ENCODE results near the gene HCN2. TPM values are rescaled to one million over a fixed set of nuclear protein-coding genes. Genes with fewer than 3 reads are reported as not detected.
A peak's percentile ranks its signal among the peaks of the same experiment; 100 is the strongest.

Gene HCN2
- polyA plus RNA-seq, 1 donor from 2014 or later: 4.7 TPM

DNA sequence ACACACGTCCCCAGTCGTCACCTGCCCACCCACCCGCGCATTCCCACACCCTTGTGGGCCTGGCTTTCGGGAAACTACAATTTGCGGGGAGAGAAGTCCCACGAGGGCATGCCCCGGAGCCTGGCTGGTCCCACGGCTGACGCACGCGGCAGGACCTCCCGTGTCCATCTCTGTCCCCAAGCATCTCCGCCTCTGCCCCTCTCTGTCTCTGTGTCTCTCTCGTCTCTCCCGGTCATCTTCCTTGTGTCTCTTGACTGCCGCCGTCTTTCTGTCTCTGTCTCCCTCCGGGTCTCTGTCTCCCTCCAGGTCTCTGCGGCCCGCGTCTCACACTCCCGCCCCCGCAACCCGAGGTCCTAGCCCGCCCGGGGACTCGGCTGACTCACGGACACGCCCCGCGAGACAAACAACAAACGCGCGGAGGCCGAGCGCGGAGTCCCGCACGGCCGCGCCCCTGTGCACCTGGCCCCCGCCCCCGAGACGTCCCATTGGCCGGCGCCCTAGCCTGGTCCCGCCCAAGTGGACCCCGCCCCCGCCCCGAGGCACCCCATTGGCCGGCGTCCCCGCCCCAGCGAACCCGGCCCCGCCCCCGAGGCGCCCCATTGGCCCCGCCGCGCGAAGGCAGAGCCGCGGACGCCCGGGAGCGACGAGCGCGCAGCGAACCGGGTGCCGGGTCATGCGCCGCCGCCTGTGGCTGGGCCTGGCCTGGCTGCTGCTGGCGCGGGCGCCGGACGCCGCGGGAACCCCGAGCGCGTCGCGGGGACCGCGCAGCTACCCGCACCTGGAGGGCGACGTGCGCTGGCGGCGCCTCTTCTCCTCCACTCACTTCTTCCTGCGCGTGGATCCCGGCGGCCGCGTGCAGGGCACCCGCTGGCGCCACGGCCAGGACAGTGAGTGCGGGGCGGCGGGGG is 49.8 kb downstream of the HCN2 start, which contains the start of gene FGF22:
TSS of gene FGF22 (plus strand) at position 627 of the 908 bp plus-strand sequence. CDS start at position 674, 47 bp downstream.
- H3K36me3 ChIP-seq (ENCODE audit: insufficient read depth, low read length): no peaks in the 10 kb centered on the region
- no peak within 1 kb of the TSS for H2AFZ ChIP-seq (ENCODE audit: low read depth, low read length)
- H3F3A ChIP-seq (ENCODE audit: insufficient read depth, low read length, poor library complexity, severe bottlenecking): no peaks in the 10 kb centered on the region
- peak within 1 kb of the TSS; percentile 63 for H3K4me3 ChIP-seq (ENCODE audit: low read length)
- H3K27ac ChIP-seq (ENCODE audit: low read length): no peak within 1 kb of the TSS
- H3K79me2 ChIP-seq (replicated peaks; ENCODE audit: insufficient read depth, low read length): no peaks in the 10 kb centered on the region
- no peaks in the 10 kb centered on the region for H4K20me1 ChIP-seq (ENCODE audit: insufficient read depth)
- H3K9ac ChIP-seq (ENCODE audit: low read length): no peak within 1 kb of the TSS
- no peaks in the 10 kb centered on the region for H3K9me2 ChIP-seq (ENCODE audit: insufficient read depth, low read length)
- H3K9me3 ChIP-seq (ENCODE audit: low read length): no peaks in the 10 kb centered on the region
- H3K4me2 ChIP-seq (ENCODE audit: low read length): no peak within 1 kb of the TSS
- TF ChIP-seq, protein P1, sequence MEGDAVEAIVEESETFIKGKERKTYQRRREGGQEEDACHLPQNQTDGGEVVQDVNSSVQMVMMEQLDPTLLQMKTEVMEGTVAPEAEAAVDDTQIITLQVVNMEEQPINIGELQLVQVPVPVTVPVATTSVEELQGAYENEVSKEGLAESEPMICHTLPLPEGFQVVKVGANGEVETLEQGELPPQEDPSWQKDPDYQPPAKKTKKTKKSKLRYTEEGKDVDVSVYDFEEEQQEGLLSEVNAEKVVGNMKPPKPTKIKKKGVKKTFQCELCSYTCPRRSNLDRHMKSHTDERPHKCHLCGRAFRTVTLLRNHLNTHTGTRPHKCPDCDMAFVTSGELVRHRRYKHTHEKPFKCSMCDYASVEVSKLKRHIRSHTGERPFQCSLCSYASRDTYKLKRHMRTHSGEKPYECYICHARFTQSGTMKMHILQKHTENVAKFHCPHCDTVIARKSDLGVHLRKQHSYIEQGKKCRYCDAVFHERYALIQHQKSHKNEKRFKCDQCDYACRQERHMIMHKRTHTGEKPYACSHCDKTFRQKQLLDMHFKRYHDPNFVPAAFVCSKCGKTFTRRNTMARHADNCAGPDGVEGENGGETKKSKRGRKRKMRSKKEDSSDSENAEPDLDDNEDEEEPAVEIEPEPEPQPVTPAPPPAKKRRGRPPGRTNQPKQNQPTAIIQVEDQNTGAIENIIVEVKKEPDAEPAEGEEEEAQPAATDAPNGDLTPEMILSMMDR (IDR thresholded peaks at IDR 0.05; ENCODE audit: poor library complexity, severe bottlenecking): no peak
- TF ChIP-seq TAF1 (IDR thresholded peaks at IDR 0.05; ENCODE audit: low read depth): no peak
- TF ChIP-seq, protein P2, sequence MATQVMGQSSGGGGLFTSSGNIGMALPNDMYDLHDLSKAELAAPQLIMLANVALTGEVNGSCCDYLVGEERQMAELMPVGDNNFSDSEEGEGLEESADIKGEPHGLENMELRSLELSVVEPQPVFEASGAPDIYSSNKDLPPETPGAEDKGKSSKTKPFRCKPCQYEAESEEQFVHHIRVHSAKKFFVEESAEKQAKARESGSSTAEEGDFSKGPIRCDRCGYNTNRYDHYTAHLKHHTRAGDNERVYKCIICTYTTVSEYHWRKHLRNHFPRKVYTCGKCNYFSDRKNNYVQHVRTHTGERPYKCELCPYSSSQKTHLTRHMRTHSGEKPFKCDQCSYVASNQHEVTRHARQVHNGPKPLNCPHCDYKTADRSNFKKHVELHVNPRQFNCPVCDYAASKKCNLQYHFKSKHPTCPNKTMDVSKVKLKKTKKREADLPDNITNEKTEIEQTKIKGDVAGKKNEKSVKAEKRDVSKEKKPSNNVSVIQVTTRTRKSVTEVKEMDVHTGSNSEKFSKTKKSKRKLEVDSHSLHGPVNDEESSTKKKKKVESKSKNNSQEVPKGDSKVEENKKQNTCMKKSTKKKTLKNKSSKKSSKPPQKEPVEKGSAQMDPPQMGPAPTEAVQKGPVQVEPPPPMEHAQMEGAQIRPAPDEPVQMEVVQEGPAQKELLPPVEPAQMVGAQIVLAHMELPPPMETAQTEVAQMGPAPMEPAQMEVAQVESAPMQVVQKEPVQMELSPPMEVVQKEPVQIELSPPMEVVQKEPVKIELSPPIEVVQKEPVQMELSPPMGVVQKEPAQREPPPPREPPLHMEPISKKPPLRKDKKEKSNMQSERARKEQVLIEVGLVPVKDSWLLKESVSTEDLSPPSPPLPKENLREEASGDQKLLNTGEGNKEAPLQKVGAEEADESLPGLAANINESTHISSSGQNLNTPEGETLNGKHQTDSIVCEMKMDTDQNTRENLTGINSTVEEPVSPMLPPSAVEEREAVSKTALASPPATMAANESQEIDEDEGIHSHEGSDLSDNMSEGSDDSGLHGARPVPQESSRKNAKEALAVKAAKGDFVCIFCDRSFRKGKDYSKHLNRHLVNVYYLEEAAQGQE (IDR thresholded peaks at IDR 0.05; ENCODE audit: borderline replicate concordance): no peak
- TF ChIP-seq EZH2 (IDR thresholded peaks at IDR 0.05; ENCODE audit: borderline replicate concordance, insufficient read depth, low read length, poor library complexity, severe bottlenecking): no peak
- no peak for TF ChIP-seq POLR2AphosphoS5 (IDR thresholded peaks at IDR 0.05)
- TF ChIP-seq SMC3 (conservative IDR thresholded peaks at IDR 0.05; ENCODE audit: poor library complexity): no peak
- TF ChIP-seq MXI1 (conservative IDR thresholded peaks at IDR 0.05; ENCODE audit: poor library complexity, severe bottlenecking): peak; percentile 49
- peak; percentile 21 for TF ChIP-seq EP300 (conservative IDR thresholded peaks at IDR 0.05; ENCODE audit: poor library complexity, severe bottlenecking)
- TF ChIP-seq RAD21 (conservative IDR thresholded peaks at IDR 0.05): no peak
- H3K27me3 ChIP-seq (ENCODE audit: insufficient read depth, low read depth, low read length): no peaks in the 10 kb centered on the region

DNA sequence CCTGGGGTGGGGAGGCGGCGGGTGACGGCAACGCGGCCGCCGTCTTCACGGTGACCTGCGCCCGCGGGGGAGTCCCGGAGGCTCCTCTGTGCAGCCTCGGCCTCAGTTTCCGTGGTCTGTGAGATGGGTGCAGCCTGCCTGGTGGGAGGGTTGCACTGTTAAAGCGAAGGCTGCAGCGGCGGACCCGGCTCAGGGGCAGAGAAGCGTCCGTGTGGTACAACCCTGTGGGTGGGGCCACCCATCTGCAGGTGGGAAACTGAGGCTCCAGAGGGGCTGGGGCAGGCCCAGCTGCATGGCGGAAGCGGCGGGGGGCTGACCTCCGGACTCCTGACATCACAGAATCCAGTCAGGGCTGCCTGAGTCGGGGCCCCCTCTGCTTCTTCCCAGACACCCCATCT is 50.5 kb downstream of the HCN2 start:
- Histone ChIP-seq H3K9me3 (ENCODE audit: low read length) (no peaks in the 10 kb centered on the region), H4K20me1 (ENCODE audit: insufficient read depth) (no peaks in the 10 kb centered on the region), H3K9me2 (ENCODE audit: insufficient read depth, low read length) (no peaks in the 10 kb centered on the region), H3F3A (ENCODE audit: insufficient read depth, low read length, poor library complexity, severe bottlenecking) (no peaks in the 10 kb centered on the region), H3K4me3 (ENCODE audit: low read length) (peak overlapping the region; percentile 39), H3K9ac (ENCODE audit: low read length) (no peak overlapping the region), H3K4me2 (ENCODE audit: low read length) (no peak overlapping the region), H2AFZ (ENCODE audit: low read depth, low read length) (no peak overlapping the region), H3K79me2 (replicated peaks; ENCODE audit: insufficient read depth, low read length) (no peaks in the 10 kb centered on the region), H3K27ac (ENCODE audit: low read length) (no peak overlapping the region), H3K36me3 (ENCODE audit: insufficient read depth, low read length) (no peaks in the 10 kb centered on the region), H3K27me3 (ENCODE audit: insufficient read depth, low read depth, low read length) (no peaks in the 10 kb centered on the region)
- TF ChIP-seq MXI1 (conservative IDR thresholded peaks at IDR 0.05; ENCODE audit: poor library complexity, severe bottlenecking): no peak
- TF ChIP-seq SMC3 (conservative IDR thresholded peaks at IDR 0.05; ENCODE audit: poor library complexity): no peak
- TF ChIP-seq EZH2 (IDR thresholded peaks at IDR 0.05; ENCODE audit: borderline replicate concordance, insufficient read depth, low read length, poor library complexity, severe bottlenecking): no peak
- TF ChIP-seq POLR2AphosphoS5 (IDR thresholded peaks at IDR 0.05): no peak
- no peak for TF ChIP-seq TAF1 (IDR thresholded peaks at IDR 0.05; ENCODE audit: low read depth)
- TF ChIP-seq EP300 (conservative IDR thresholded peaks at IDR 0.05; ENCODE audit: poor library complexity, severe bottlenecking): no peak
- TF ChIP-seq RAD21 (conservative IDR thresholded peaks at IDR 0.05): no peak
- TF ChIP-seq, protein P2 (IDR thresholded peaks at IDR 0.05; ENCODE audit: borderline replicate concordance): no peak
- TF ChIP-seq, protein P1 (IDR thresholded peaks at IDR 0.05; ENCODE audit: poor library complexity, severe bottlenecking): no peak

Data from neural cell (in vitro differentiated cells).